GM21786 (cell line): Measurements from ENCODE around the gene ABI3.
A peak's percentile ranks its signal among the peaks of the same experiment; 100 is the strongest.
"Not testable (repeated sequence)": the region's sequence is repeated elsewhere in the genome, so short reads cannot be mapped to it uniquely, and the experiment has no call there.

Experiments used
- ATAC-seq: cut with Tn5 transposase; IDR thresholded peaks from one replicate; pipeline ENCODE4 v1.9.1; 2021; ENCODE audit not compliant: unreplicated experiment

Gene ABI3, protein sequence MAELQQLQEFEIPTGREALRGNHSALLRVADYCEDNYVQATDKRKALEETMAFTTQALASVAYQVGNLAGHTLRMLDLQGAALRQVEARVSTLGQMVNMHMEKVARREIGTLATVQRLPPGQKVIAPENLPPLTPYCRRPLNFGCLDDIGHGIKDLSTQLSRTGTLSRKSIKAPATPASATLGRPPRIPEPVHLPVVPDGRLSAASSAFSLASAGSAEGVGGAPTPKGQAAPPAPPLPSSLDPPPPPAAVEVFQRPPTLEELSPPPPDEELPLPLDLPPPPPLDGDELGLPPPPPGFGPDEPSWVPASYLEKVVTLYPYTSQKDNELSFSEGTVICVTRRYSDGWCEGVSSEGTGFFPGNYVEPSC

DNA sequence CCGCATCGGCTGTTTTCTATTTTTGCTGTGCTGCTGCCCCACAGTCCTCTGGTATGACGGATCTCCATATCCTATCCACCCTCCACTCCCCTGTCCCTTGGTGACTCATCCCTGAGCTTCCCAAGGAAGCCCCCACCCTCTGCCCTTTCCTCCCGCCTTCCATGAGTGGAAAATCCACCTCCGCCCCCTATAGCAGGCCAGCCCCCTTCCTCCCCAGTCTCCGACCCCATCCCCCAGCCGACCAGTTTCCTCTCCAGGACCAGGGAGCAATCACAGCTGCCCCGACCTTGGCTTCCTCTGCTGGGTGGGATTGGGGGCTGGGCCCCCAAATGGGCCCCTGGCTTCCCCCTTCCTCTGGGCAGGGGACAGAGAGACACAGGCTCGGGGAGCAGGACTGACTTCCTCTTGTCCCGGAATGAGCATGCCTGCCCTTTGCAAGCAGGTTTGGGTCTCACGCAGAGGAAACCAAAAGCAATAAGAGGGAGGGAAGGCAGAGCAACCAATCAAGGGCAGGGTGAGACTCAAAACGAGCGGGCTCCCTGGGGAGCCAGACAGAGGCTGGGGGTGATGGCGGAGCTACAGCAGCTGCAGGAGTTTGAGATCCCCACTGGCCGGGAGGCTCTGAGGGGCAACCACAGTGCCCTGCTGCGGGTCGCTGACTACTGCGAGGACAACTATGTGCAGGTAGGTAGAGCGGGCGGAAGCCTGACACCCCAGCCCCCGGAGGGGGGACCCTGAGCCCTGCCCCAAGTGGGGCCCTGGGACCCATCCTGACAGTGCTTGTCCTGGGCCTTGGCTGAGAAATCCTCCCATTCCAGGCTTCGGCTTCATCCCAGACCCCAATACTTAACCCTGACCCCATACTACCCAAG, at the start of gene ABI3, which contains the start of gene GNGT2:
Gene ABI3 (plus strand): TSS at position 550 of the 872 bp plus-strand sequence. CDS start 18 bp downstream, at position 568.
Gene GNGT2 (minus strand): TSS at position 417 of the 872 bp plus-strand sequence. CDS start 3,152 bp downstream, outside the sequence.
- peak; percentile 69 for ATAC-seq

DNA sequence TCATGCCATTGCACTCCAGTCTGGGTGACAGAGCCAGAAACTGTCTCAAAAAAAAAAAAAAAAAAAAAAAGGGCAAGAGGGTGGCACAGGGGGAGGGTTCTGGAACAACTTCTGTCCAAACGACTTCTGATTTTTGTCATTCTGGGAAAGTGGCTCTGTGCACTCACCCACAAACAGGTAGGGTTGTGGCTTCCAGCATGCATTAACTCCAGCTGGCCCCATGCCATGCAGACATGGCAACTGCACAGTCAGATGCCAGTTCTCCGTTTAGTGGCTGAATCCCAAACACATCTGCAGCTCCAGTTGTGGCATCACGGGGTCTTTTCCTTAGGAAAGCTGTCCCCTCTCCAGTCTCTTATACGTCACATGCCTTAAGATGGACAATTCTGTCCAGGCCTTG, 47.6 kb upstream of the ABI3 start:
- ATAC-seq, result no peak

DNA sequence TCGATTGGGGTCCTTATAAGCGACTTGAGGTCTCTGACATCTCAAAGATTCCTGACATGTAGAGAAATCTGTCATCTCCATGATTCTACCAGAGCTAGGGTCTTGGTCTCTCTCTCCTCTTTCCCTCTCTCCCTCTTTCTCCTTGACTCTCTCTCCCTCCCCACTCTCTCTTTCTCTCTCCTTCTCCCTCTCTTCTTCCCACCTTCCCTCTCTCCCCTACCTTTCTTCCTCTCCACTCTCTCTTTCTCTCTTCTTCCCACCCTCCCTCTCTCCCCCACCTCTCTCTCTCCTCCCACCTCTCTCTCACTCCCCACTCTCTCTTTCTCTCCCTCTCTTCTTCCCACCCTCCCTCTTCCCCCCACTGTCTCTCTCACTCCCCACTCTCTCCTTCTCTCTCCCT, 45.4 kb upstream of the ABI3 start:
- ATAC-seq, result no peak

DNA sequence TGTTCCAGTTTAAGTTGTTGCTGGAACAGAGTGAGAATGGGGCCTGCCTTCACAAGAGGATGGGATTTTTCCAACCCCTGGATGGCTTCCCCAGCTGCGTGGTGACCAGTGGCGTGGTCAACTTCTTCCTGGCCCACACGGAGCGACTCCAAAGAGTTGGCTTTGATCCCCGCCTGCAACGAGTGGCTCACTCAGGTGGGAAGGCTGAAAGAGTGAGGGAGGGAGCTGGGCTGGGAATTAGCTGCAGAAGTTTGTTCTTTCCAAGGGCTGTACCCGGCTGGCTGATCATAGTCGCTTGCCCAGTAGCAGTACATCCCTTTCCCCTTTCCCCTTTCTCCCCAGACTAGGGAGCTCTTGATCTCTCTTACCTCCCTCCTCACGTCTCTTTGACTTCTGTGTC, 41.8 kb upstream of the ABI3 start:
- ATAC-seq, result no peak

DNA sequence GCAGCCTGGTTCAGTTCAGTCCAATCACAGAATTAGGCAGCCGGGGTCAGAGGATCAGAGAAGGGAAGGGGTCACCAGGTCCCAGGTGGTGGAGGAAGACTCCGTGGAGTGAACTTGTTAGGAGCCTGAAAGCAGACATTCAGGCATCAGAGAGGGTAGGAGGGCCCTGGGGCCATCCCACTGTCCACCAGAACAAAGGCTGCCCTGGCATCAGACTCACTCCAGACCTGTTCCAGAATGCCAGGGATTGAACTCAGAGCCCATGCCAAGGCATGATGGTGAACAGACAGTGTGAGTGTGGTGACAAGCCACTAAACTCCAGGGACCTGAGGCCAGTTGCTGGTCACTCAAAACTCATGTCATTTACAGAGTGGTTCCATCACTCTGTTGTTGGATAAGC, 40.3 kb upstream of the ABI3 start:
- ATAC-seq, result no peak

DNA sequence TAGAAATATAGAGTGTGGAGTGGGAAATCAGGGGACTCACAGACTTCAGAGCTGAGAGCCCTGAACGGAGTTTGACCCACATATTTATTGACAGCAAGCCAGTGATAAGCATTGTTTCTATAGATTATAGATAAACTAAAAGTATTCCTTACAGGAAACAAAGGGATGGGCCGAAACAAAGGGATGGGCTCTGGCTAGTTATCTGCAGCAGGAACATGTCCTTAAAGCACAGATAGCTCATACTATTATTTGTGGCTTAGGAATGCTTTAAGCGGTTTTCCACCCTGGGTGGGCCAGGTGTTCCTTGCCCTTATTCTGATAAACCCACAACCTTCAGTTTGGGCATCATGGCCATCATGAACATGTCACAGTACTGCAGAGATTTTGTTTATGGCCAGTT, 39.8 kb upstream of the ABI3 start:
- not testable (repeated sequence) for ATAC-seq

DNA sequence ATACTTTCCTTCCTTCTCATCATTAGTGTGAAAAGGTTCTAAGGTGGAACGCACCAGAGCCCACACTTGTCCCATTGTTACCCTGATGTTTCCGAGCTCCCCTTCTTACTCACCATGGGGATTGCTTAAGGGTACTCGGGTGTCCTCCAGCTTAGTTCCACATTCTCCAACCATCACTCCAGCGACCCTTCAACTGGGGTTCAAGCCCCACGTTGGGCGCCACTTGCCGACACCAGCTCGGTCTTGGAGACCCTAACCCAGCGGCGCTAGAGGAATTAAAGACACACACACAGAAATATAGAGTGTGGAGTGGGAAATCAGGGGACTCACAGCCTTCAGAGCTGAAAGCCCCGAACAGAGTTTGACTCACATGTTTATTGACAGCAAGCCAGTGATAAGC, 34.5 kb upstream of the ABI3 start:
- ATAC-seq, result not testable (repeated sequence)

DNA sequence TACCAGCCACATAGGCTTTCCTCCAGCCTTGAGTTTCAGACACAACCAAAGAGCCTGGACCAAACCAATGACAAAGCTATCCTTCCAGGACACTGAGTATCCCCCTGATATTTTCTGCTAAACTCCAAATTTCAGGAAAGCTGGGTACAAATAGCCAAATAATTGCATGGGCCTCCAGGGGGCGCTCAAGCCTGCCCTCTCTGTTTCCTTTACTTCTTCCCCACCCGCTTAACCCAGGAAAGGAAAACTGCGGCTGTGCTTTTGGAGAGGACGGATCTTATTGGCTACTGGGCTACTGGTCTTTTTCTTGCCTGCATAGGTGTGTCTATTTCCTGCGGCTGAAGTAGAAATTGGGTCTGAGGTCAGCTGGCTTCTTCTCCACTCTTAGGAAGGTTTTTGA, 30.2 kb upstream of the ABI3 start:
- ATAC-seq, result no peak

DNA sequence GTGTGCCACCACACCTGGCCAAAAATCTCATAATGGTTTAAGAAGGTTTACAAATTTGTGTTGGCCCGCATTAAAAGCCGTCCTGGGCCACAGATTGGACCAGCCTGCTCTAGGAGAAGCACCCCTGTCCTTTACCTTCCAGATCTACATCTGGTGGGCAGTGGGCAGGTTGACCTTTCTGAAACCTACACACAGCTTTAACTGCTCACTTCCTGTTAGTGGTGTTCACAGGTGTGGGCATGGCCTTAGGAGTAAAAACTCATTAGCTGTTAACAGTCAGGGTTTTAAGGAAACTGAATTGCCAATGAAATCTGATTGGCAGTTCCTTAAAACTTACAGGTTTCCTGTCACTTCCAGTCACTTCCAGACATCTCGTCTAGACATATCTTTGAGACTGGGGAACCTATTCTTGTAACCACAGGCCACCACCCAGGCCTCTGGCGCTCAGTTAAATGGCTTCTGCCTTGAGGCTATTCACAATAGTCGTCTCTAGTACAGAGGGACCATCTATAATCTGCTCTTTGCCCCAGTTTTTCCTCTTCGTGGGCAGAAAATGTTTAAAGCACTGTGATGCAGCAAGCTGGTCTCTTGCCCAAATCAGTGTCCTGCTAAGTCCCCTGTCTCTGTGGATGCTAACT, 29.4 kb upstream of the ABI3 start:
- no peak for ATAC-seq

DNA sequence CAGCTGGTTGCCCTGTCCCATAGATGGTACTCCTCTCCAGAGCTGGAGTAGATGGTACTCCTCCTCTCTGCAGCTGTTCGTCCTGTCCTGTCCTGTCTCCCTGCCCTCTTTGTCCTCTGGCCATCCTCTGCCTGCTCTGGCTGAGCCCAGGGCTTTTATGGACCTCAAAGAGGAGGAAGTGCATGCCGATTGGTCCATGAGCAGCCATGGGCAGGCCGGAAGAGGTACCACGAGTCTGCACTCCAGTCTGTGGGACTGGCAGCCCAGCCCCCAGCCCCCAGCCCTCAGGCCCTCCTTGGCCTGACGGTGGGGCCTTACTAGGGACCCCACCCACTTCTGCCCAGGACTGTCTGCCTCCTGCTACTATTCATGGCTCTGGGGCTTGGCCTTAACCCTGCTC, 27.2 kb upstream of the ABI3 start:
- no peak for ATAC-seq

DNA sequence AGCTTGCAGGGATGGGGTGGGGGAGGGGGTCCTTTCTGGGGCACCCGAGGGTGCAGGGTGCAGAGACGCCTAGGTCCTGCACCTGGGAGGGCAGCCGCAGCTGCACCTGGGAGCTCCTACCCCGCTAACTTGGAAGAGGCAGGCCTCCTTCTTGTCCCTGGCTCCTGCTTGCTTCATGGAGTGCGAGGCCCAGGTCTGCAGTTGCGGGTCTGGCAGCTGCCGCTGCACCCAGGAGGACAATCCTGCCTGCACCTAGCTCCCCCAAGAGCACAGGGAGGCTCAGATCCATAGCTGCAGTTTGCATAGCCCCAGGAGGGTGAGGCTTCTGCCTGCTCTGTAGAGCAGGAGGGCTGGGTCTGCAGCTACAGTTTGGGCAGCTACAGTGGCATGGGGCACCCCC, 26.7 kb upstream of the ABI3 start:
- ATAC-seq, result no peak

DNA sequence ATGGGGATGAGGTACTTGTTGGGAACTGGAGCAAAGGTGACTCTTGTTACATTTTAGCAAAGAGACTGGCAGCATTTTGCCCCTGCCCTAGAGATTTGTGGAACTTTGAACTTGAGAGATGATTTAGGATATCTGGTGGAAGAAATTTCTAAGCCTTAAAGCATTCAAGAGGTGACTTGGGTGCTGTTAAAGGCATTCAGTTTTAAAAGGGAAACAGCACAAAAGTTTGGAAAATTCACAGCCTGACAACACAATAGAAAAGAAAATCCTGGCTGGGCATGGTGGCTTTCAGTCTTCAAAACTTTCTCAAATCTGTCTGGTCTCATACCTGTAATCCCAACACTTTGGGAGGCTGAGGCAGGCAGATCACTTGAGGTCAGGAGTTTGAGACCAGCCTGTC, 26.0 kb upstream of the ABI3 start:
- ATAC-seq, result not testable (repeated sequence)

DNA sequence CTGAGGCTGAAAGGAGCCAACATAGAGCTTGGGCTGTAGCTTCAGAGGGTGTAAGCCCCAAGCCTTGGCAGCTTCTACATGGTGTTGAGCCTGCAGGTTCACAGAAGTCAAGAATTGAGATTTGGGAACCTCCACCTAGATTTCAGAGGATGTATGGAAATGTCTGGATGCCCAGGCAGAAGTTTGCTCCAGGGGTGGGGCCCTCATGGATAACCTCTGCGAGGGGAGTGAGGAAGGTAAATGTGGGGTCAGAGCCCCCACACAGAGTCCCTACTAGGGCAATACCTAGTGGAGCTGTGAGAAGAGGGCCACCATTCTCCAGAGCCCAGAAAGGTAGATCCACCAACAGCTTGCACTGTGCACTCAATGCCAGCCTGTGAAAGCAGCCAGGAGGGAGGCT, 25.1 kb upstream of the ABI3 start:
- not testable (repeated sequence) for ATAC-seq

DNA sequence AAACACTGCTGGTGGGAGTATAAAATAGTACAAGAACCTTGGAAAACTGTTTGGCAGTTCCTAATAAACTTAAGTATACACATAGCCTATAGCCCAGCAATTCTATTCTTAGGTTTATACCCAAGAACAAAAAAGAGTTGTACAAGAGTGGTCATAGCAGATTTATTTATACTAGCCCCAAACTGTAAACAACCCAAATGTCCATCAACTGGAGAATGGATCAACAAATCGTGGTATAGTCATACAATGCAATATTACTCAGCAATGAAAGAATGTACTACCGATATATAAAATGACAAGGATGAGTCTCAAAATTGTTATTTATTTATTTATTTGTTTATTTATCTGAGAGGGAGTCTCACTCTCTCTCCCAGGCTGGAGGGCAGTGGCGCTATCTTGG, 23.2 kb upstream of the ABI3 start:
- no peak for ATAC-seq

DNA sequence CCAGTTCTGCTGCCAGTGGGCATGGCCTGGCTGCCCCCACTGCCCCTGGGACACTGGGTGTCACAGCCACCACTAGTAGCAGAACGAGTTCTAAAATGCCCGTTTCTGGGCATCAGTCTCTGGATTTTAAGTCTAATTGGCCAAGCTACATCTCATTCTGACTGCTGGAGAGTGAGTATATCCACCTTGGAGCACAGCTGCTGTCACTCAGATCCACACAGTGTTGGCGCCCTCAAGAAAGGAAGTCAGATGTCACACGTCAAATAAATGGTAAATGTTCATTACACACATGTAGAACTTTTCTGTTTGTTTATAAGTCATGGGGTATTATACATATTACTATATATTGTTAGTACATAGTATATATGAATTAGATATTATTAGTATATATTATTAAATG, 19.6 kb upstream of the ABI3 start:
- ATAC-seq, result no peak

DNA sequence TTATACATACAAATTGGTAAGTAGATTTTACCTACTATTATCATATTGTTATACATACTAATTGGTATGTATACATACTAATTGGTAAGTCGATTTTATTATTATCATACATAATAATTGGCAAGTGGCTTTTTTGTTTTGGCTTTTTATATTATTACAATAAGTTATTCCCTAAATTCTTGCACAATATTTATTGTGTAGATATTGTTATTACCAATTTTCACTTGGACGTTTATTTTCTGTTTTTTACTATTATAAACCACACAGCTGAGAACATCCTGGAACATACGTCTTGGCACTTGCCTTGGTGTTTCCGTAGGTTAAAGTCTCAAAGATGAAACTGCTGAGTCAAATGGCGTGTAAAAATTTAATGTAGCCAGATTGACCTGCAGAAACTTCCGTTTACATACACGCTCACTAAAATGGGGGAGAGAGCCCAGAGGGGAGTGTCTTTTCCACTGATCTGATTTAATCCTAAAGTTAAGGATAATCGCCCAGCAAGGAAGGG, 19.0 kb upstream of the ABI3 start:
- no peak for ATAC-seq

DNA sequence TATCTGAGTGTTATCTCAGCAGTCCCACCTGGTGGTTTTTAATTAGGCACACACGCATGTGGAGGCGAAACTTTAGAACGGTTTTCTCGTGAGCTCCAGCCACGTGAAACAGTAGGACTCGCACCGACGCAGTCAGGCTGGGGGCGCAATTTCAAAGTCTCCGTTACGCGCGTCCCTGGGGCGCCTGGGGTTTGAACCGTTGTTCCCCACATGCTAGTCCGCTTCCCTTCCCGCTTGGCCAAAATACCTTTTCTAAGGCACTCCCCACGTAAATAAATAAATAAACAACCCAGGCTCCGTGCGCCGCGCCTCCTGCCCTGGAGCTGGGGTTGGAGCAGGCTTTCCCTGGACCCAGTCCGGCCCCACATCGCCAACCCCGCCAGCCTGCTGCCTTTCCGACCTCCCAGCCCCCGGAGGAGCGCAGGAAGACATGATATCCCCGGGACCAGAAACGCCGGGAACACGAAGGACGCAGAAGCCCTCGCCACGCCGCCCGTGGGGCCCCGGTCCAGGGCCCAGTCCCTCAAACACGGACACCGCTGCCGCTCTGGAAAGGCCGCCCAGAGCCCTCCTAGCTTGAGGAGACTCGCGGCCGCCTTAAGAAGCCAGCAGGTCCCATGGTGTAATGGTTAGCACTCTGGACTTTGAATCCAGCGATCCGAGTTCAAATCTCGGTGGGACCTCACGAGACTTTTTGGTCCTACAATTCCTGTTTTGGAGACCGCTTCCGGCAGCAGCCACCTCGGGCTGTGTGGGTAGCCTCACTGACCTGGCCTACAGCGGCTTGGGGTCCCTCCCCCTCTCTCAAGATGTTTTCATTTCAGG, 18.4 kb upstream of the ABI3 start:
- ATAC-seq, result peak; percentile 37

DNA sequence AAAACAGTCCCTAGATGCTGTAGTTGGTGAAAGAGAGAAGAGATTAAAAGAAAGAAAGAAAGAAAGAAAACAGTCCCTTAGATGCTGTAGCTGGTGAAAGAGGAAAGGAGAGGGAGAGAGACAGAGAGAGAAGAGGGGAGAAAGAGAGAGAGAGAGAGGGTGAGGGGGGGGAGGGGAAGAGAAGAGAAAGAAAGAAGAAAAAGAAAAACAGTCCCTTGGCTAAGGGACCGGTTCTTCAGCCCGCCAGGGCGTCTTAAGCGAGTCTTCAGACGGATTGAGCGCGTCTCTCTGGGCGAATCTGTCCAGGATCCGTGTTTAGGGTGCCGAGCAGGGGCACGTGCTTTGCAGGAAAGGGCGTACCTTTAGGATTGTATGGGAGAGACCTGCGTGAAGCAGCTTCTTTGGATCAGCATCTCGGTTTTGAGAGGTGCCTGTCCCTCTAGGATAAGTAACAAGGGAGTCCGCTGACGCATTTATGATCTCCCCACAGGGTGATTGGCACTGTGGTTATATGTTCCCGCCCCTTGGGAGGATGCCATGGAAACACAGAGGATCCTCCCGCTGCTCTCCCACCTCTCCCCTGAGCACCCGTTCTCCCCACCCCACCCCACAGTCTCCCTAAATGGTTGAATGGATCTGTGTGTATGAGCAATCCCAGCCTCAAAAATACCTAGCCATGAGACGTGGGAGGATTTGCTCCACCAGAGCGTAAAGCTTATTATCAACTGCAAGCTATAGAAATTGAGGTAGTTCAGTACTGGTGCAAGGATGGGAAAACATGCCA, 16.8 kb upstream of the ABI3 start:
- no peak for ATAC-seq

DNA sequence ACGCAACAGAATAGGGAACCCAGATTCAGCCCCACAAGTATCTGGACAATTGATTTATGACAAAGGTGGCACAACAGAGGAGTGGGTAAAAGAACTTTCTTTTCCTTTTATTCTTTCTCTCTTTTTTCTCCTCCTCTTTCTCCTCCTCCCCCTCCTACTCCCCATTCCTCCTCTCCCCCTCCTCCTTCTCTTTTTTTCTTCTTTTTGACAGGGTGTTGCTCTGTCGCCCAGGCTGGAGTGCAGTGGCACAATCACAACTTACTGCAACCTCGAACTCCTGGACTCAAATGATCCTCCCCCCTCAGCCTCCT, 16.3 kb upstream of the ABI3 start:
- no peak for ATAC-seq

DNA sequence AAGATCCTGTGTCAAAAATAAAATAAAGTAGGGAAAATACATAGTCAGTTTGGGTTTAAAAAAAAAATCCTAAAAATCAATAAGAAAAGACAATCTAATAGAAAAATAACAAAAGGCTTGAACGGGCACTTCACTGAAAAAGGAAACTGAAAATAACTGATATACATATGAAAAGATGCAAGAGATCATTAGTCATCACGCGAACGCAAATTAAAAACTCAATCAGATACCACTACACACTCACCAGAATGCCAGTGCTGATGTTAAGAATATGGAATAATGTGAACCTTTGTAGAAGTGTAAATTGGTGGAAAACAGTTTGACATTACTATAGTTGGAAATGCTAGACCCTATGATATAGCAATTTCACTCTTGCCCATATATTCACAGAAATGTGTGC, 14.8 kb upstream of the ABI3 start:
- no peak for ATAC-seq
